GM03348 (cell line): ENCODE measurements around the gene LTB4R.
"Not testable (repeated sequence)": the region's sequence is repeated elsewhere in the genome, so short reads cannot be mapped to it uniquely, and the experiment has no call there.

Experiments used
- DNase-seq: peaks from one replicate; pipeline ENCODE4 v3.0.0; 2012; ENCODE audit warnings: low spot score

LTB4R gene

GRCh38 chr14:24343795-24344660 is 32.7 kb downstream of the LTB4R start:
- DNase-seq = peak; percentile 1

- peak; percentile 0 for DNase-seq
Measured at GRCh38 chr14:24347134-24347533, 35.8 kb downstream of the LTB4R start.

GRCh38 chr14:24348186-24348585 is 36.9 kb downstream of the LTB4R start:
- DNase-seq = no peak

GRCh38 chr14:24349742-24350141 is 38.4 kb downstream of the LTB4R start:
- DNase-seq = no peak

- peak; percentile 37 for DNase-seq
Measured at GRCh38 chr14:24351517-24351916, 40.2 kb downstream of the LTB4R start.

- peak; percentile 54 for DNase-seq
Measured at GRCh38 chr14:24353559-24354481, 42.5 kb downstream of the LTB4R start.

- not testable (repeated sequence) for DNase-seq
Measured at GRCh38 chr14:24354482-24354825, 43.2 kb downstream of the LTB4R start.

GRCh38 chr14:24355009-24355408 is 43.7 kb downstream of the LTB4R start:
- DNase-seq = no peak

- no peak for DNase-seq
Measured at GRCh38 chr14:24356208-24356607, 44.9 kb downstream of the LTB4R start.

- DNase-seq = no peak
Measured at GRCh38 chr14:24360281-24360680, 49.0 kb downstream of the LTB4R start.

GRCh38 chr14:24361326-24361725 is 50.0 kb downstream of the LTB4R start:
- DNase-seq = no peak

GRCh38 chr14:24362241-24362960 is 51.1 kb downstream of the LTB4R start:
- peak; percentile 16 for DNase-seq

- DNase-seq = no peak
Measured at GRCh38 chr14:24363401-24363800, 52.1 kb downstream of the LTB4R start.

- no peak for DNase-seq
Measured at GRCh38 chr14:24364841-24365240, 53.5 kb downstream of the LTB4R start.

- peak; percentile 78 for DNase-seq
Measured at GRCh38 chr14:24365600-24366412, 54.5 kb downstream of the LTB4R start.

- no peak for DNase-seq
Measured at GRCh38 chr14:24366413-24366720, 55.1 kb downstream of the LTB4R start.

GRCh38 chr14:24366721-24367513 is 55.6 kb downstream of the LTB4R start:
- DNase-seq = peak; percentile 95
